Suppressor macrophage (primary cell): ENCODE results near the gene SLC7A5.

Experiments used
- DNase-seq, 4 experiments: peaks; one replicate each; pipeline ENCODE4 v3.0.0-alpha.2; 2020 to 2022

Gene SLC7A5

DNA sequence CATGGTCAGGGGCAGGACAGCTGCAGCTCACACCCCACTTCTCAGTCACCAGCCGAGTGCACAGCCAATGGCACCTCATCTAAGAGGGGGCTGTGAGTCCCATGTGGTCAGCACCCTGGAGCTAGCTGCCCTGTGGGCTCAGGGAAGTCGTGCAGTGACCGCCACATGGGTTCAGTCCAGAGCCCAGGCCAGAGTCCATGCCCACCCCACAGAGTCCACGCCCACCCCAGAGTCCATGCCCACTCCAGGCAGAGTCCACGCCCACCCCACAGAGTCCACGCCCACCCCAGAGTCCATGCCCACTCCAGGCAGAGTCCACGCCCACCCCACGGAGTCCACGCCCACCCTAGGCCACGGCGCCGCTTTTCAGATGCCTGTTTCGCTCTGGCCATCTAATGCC lies 24.1 kb downstream of the SLC7A5 start:
- DNase-seq, result no peak

DNA sequence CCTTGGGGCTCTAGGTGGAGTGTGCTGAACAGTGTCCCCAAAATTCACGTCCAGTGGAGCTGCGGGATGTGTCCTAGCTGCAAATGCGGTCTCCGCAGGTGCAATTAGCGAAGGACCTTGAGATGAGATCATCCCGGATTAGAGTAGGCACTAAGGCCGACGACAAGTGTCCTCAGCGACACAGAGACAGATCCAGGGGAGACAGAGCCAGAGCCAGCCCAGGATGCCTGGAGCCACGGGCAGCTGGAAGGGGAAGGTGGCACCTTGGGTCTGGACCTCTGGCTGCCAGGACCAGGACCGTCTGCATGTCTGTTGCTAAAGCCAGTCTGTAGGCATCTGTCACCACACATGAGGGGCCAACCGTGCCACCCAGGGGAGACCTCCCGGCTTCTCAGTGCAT lies 24.5 kb downstream of the SLC7A5 start:
- DNase-seq, result no peak

DNA sequence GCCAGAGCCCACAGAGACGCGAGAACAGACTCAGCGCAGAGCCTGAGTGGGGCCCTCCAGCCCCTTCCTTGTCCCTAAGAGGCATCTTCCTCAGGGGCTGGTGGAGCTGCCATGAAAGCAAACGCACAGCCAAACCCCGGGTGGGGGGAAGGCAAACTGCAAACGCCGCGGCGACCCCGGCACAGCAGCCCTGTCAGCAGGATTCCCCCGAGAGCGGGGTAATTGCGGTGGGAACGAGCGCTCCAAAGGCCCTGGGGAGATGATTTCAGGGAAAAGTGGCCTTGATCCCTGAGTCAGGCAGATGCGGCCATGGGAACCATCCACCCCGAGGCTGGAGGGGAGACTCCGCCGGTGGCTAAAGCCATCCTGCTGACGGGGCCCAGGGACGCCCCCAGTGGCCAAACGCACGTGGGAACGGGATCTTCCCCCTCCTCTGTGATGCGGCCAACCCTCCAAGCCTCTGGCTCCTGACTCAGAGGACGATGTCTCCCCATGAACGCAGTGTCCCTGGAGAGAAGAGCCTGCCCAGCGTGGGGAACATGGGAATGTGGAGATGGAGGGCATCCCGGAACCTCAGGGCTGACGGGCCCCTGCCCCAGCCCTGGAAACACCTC lies 25.1 kb downstream of the SLC7A5 start:
- no peak for DNase-seq

DNA sequence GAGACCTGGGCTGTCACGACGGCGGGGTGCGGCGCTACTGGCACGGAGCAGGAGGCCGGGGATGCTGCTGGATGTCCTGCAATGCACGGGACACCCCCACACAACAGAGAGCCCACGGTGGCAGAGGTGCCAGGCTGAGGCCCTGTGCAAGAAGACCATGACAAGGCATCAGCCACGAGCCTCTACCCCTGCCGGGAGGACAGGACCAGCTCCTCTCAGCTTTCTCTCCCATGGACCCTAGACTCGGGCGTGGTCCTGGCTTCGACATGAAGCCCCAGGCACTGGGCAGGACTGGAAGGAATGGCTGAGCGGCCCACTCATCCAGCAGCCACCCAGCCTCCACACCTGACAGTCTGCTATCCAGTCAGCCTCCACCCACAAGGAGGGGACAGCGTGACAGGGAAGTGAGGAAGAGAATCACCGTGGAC lies 25.6 kb downstream of the SLC7A5 start:
- no peak for DNase-seq

DNA sequence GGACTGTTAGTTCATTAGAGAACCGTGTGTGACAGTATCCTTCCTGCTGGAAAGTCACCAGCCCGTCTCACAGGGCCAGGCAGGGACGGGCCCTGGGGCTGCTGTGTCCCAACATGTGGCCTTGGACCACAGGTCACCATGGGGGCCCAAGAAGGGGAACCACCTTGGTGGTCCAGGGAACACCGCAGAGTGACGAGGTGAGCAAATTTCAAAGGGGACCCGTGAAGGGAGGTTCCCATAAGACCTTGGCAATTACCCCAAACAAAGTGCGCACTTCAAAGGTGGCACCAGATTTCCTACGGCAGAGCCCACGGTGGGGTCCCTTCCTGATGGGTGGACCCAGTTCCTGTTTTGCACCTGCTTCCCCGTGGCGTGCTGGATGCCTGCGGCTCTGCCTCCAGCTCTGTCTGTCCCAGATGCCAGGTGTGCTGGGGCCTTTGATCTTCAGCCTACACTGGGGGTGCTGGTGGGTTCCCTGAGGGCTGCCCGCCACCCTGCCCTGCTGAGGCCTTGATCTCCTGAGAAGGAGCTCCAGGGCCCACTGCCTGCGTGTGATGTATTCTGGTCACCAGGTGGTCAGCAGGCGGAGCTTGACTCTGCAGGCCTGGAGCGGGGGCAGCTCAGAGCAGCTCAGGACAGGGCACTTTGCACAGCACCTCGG lies 27.0 kb downstream of the SLC7A5 start:
- DNase-seq, result no peak

DNA sequence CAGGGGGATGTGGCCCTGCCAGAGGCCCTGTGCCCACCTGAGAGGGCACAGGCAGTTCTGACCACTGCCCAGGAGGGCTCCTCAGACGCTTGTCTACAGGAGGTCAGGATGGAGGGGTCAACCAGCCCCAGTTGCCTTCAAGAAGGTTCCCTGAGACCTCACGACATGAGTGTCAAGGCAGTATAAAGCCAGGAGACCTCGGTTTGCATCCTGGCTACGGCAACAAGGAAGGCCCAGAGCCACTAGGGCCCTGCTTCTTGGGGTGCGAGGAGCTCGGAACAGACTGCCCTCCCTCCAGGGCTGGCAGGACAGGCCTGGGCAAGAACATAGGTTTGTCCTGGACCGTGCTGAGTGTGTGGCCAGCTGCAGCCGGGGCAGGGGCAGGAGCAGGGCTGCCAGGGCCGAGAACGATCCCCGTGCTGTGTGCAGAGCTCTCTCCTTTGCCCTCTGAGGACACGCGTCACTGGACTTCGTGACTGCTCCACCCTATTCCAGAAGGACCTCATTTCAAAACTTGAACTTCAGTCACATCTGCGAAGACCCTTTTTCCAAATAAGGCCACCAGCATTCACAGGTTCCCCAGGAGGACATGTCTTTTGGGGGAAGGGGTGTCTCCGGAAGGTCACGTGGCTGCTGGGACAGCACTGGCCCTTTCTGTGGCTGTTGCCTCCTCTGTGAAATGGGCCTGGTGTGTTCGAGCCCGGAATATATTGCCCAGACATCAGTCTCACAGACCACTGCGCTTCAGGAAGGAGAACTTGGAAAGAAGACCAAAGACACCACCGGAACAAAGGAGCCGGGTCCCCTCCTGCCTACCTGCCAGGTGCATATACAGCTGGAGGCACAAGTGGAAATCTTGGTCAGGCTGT lies 27.7 kb downstream of the SLC7A5 start:
- DNase-seq, result no peak

DNA sequence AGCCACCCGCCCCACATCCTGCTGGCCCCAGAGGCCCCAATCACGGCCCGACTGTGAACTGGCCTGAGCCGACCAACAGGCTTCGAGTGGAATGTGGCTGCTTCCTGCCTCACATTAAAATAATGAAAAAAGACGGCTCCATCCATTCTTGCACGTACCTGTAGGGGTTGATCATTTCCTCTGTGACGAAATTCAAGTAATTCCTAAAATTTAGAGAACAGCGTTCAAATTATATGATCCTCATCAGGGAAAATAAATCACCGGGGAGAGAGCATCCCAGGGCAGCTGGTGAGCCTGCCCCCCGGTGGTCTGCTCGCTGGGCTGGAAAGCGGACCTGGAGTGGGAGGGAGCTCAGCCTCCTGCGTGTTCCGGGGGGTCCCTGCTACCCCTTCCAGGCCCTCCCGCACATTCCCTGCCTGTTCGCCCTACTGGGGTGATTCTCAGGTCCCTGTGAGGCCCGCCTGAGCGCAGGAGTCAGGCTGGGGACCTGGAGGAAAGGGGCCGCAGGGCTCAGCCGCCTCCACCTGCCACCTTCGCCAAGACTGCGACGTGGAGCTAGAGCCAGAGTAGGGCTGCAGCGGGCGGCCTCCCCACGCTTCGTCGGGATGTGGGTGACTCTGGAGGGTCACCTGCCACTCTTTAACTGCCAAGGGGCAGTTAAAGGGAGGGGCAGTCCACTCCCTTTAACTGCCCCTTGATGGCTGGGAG lies 28.9 kb downstream of the SLC7A5 start:
- DNase-seq, result no peak

DNA sequence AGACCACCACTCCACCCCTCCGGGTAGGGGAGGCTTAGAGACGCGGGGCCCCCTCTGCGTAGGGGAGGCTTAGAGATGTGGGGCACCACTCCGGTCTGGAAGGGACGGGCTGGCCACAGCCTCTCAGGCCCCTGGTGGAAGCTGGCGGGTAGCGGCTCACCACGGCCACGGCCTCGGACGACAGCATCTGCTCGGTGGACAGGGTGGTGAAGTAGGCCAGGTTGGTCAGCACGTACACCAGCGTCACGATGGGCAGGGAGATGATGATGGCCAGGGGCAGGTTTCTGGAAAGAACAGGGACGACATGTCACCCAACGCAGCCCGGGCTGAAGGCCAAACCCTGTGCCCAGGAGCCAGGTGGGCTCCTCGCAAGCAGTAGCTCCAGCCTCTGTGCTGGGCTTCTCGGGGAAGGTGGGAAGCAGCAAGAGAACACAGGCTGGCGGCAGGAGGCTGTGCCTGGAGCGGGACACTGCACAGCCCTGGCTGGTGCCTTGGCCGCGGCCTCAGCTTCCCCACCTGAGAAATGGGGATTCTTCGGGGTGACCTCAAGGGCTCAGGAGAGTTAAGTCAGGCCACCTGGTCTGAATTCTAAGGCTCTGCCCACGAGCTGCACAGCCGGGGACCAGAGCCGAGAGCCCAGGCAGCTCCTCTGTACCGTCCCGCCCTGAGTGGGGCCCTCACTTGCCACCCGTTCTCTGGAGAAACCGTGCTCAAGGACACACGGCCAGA lies 29.6 kb downstream of the SLC7A5 start:
- DNase-seq, result no peak

DNA sequence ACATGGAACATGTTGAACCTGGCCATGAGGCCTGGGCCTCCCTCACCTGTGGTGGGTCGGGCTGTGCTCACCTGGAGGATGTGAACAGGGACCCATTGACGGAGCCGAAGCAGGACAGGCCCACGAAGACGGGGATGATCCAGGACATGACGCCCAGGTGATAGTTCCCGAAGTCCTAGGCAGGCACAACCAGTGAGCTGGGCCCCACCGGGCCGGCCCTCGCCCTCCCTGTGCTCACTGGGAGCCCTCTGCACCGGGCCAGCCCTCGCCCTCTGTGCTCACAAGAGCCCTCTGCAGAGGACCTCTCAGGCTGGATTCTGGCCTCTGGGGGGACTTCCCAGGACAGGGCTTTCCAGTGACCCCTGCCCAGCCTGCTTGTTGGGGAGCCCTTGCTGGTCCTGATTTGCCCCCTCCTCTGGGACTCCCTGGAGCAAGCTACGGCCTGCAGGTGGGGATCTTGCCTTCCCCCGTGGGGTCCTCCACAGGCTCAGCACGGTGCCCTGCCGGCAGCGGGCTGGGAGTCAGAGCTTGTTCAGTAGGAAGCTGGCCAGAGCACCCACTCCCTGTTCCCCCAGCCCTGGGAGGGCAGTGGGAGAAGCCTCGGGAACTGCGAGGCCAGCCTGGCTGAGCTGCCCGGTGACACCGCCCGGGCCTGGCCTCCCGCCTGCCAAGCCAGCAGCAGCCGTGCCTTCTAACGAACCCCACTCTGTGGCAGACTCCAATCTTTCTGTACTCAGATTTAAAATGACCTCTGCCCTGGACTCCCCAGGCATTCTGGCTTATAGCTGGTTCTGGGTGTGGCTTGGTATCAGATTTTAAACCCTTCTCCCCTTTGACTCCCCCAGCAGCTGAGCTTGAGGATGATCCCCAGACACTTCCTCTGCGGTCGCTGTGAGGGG lies 30.4 kb downstream of the SLC7A5 start:
- no peak for DNase-seq

DNA sequence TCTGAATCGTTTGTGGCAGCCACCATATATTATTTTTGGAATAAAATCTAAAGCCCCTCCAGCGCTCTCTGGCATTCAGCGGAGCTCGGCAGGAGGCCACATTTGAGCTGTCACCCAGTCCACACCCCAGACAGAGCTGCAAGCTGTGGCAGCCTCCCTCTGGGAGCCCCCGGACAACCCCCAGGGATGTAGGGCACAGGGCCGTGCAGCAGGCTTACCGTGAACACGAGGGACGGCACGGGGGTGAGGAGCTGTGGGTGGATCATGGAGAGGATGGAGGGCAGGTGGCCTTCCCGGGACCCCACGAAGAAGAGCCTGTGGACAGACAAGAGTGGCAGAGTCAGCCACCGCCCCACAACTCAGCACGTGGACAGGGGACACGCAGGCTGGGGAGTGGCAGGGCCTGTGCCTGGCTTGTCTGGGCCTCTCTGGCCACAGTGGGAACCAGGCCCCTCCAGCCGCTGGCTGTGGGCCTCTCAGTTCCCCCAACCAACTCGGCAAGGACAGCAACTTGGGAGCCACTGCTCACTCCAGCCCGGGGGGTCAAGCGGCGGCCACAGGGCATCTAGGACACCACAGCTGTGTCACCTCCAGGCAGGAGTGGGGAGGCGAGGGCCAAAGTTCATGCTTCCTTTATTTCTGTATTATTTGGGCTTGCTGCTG lies 31.5 kb downstream of the SLC7A5 start:
- no peak for DNase-seq

DNA sequence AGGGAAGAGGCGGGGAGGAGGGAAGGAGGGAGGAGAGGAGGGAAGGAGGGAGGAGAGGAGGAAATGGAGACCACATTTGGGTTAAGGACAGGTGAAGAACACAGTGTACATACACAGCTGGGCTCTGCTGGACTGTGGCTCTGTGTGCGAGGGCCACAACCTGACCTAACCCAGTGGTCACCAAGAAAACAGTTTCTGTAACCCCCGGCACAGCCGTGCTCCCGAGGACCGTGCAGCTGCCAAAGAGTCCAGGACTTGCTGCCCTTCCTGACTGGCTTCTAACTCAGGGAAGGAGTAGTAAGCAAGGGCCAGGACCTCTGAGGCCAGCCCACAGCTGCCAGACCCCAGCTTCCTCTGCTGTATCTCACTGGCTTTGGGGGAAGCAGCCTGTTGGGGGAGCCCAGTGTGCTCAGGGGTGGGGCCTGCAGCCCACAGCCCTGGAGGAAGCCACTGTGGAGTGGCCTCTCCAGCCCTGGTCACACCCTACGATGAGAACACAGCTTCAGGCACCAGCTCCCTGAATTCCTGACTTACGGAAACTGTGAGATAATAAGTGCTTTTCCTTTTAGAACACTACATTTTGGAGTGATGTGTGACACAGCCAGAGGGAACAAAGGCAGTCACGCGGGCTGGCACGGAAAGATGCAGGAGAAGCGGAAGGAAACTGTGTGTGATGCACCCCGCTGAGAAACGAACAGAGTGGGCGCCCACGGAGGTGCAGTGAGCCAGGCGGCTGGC lies 32.3 kb downstream of the SLC7A5 start:
- DNase-seq, result peak in 3 of 4 experiments; percentile 20 to 36 (median 26)

DNA sequence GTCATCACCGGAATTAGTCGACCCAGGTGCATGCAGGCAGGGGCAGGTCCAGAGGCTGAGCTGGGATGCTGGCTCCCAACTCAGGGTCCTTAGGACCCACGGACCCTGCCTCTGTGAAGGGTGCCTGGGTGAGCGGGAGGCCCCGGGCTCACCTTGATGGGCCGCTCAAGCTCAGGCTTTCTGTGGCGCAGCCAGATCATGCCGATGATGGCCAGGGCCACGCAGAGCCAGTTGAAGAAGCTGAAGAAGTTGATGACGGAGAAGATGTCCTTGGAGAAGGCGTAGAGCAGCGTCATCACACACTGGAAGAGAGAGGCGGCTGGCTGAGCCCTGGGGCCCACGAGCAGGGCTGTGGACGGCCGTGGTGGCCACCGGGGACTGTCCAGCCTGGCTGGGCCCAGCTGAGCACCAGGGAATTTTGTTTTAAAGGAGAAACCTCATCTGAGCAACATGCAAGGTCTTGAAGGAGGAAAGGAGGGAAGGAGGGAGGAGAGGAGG lies 32.9 kb downstream of the SLC7A5 start:
- DNase-seq, result no peak

DNA sequence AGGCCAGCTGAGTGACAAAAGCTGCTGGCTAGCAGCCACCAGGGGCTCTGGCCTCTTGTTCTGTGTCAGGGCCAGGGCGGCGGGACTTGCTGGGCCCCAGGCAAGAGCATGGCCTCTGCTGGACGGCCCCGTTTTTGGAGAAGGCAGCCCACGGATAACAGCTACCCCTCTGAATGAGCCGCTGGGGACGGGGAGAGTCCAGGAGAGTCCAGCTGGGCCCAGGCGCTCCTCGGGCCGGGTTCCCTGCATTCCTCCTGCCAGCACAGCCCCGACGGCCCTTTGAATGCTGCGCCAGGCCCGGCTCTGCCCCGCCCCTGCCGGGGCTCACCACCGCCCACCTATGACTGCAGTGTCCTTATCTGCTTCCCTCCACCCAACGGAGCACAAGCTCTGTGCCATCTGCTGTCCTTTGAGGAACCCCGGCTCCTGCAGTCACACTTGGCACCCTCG lies 33.4 kb downstream of the SLC7A5 start:
- DNase-seq, result no peak

DNA sequence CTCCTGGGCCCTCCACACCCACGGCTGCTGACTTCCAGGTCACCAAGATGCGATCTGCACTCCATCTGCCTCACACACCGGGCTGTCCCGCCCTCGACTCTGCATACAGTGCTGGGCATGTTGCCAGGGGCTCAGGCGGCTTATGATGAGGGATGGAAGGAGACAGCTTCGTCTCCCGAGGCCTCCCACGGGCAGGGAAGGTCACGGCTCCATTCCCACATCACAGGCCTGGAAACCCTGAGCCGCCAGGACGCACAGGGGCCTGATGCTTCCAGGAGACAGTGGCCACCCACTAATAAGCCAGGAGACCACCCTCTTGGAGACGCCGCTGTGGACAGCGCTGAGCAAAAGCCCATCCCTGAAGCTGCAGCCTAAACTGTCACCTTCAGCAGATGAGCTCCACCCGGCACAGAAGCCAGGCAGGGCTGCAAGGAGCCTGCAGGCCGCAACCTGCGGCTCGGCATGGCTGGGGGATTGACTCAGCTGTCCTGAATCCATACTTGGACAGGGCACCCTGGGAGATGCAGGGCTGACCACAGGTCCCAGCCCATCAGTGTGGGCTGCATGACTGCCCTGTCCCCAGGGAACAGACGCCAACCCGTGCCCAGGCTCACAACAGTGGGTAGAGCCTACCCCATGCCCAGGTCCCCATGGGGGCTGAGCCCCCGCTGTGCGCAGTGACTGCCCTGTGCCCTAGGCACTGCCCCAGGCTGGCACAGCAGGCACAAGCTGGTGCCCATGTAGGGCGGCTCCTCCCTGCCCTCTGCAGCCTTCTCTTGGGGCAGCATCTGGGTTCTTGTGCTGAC lies 34.4 kb downstream of the SLC7A5 start:
- DNase-seq, result no peak

DNA sequence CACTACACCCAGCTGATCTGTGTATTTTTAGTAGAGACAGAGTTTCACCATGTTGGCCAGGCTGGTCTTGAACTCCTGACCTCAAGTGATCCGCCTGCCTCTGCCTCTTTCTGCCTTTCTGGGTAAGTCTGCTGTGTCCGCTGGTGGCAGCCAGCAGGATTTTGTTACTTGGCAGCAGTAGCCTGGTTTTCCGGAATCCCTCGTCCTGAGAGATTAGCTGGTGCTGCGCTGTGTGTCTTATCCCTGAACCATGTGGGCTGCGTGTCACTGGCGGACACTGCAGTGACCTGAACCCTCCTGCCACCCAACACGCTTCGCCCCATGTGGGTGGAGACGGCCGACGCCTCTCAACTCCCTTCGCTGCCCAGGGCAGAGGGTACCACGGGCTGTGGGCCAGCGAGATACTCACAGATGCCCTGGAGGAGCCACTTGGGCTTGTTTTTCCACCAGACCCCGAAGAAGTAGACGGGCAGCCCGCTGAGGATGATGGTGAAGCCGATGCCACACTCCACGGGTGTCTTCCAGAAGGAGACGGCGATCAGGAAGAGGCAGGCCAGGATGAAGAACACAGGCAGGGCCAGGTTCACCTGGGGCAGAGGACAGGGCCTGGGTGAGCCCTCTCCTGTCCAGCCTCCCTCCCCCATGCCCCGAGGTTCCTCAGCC lies 35.2 kb downstream of the SLC7A5 start:
- no peak for DNase-seq

DNA sequence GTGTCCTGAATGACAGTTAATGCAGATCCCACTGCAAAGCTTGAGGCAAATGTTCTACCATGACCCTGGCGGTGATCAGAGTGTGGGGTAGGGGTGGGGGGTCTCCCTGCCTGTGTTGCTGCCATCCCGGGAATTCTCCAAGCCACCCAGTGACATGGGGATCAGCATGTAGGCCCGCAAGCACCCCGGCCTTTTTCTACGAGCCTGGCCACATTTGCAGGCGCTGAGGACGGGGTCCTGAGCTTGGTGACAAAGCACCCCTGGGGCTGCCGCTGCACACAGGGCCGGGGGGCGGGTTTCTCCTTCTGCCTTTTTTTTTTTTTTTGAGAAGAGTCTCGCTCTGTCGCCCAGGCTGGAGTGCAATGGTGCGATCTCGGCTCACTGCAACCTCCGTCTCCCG lies 35.8 kb downstream of the SLC7A5 start:
- DNase-seq, result no peak

DNA sequence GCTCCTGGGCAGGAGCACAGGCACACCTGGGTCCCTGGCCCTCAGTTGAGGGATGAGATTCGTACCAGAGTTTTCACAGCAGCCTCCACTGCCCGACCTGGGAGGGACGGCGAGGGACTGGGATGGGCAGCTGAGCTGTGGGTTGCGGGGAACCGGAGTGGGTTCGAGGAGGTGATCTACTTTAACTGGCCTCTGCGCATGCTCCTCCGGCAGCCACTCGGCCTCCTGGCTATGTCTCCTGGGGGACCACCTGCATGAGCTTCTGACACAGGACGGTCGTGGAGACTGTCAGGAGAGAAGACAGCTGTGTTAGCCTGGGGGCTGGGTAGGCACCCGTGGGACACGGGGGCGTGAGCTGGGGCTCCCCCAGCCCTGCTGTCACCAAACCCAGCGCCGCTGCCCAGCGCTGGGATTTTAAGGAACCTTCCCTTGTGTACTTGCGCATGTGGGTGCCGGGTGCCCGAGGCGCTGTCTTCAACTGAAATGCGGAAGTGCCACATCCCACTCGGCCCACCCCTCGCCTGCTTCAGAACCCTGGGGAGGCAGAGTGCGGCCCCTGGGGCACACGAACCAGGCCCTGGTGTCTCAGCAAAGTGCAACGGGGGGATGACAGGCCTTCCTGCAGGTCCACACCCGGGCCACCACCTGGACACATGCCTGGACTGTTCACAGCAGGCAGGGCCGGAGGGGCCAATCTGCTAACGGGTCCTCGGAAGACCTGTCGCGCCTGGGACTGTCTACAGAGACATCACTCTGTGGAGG lies 36.4 kb downstream of the SLC7A5 start:
- peak; percentile 64 to 86 (median 79) for DNase-seq
